IMR-90 (cell line): ENCODE results near the gene SKAP1.

Source experiments
- CTCF ChIP-seq: conservative IDR thresholded peaks from 2 replicates; pipeline ENCODE4 v1.5.1; 2012; ENCODE audit warnings: mild to moderate bottlenecking, low read depth, low read length, improper control_type of control experiment
- POLR2A ChIP-seq: IDR thresholded peaks from 2 replicates; pipeline ENCODE4 v1.6.1; 2012; ENCODE audit warnings: mild to moderate bottlenecking, low read depth, low read length

- TF ChIP-seq CTCF: no peak
- no peak for TF ChIP-seq POLR2A
Observed at GRCh38 chr17:48388955-48389743, 40.9 kb downstream of the SKAP1 start.
